GM21786 (cell line): Measurements from ENCODE around the gene SUSD6.

Source experiments
- ATAC-seq: cut with Tn5 transposase; IDR thresholded peaks from one replicate; pipeline ENCODE4 v1.9.1; 2021; ENCODE audit not compliant: unreplicated experiment

SUSD6 gene

GRCh38 chr14:69753860-69754259 is 142.5 kb downstream of the SUSD6 start:
- no peak for ATAC-seq

- ATAC-seq: no peak
Observed at GRCh38 chr14:69754487-69754886, 143.1 kb downstream of the SUSD6 start.

GRCh38 chr14:69755296-69755695 is 143.9 kb downstream of the SUSD6 start:
- ATAC-seq: no peak

- no peak for ATAC-seq
Observed at GRCh38 chr14:69755784-69756183, 144.4 kb downstream of the SUSD6 start.

- no peak for ATAC-seq
Observed at GRCh38 chr14:69756298-69756697, 144.9 kb downstream of the SUSD6 start.

GRCh38 chr14:69760810-69761209 is 149.4 kb downstream of the SUSD6 start:
- no peak for ATAC-seq

GRCh38 chr14:69763761-69764510 is 152.5 kb downstream of the SUSD6 start:
- ATAC-seq: no peak
